PC-3 (cell line): ENCODE data around the gene CIAO3. TPM values are rescaled to one million over a fixed set of nuclear protein-coding genes. Genes with fewer than 3 reads are reported as not detected.

Experiments used
- ATAC-seq: fragments of 200-7000 bp; cut with Tn5 transposase; 2 replicates; pipeline ENCODE4 v1.9.1; 2020; ENCODE audit warnings: mild to moderate bottlenecking, moderate library complexity
- BruUV-seq: library from RNA; stranded (reverse); fragments of 400-500 nt; replicated peaks from 2 replicates; lab custom pipeline; 2021; lab: Mats Ljungman, UMichigan
- CTCF ChIA-PET: fragments of 300-600 bp; sonication (Branson Sonifier 250); formaldehyde crosslinking; loops from one replicate; lab custom pipeline; 2022; ENCODE audit warnings: antibody characterized with exemption; lab: Charles Lee
- POLR2A ChIA-PET: fragments of 300-600 bp; sonication (Branson Sonifier 250); formaldehyde crosslinking; loops from one replicate; lab custom pipeline; 2022; ENCODE audit warnings: antibody characterized with exemption; ENCODE audit not compliant: unreplicated experiment; lab: Charles Lee
- DNase-seq: peaks from one replicate; pipeline ENCODE4 v3.0.0-alpha.2; 2015
- H2AFZ ChIP-seq: fragments of 300-600 bp; sonication (generic); 2 replicates; pipeline ENCODE4 v1.6.0; 2016; ENCODE audit warnings: antibody characterized with exemption, low read length
- H3F3A ChIP-seq: fragments of 300-600 bp; sonication (generic); one replicate; pipeline ENCODE4 v1.6.0; 2017; ENCODE audit warnings: antibody characterized with exemption, low read length, control low read depth, mild to moderate bottlenecking; ENCODE audit not compliant: unreplicated experiment
- H3K27ac ChIP-seq: fragments of 300-600 bp; sonication (generic); 2 replicates; pipeline ENCODE4 v1.5.1; 2016; ENCODE audit warnings: mild to moderate bottlenecking, low read length
- H3K27me3 ChIP-seq: fragments of 300-600 bp; sonication (generic); 2 replicates; pipeline ENCODE4 v1.6.1; 2016; ENCODE audit warnings: low read length, mixed read lengths
- H3K36me3 ChIP-seq: fragments of 300-600 bp; sonication (generic); 2 replicates; pipeline ENCODE4 v1.6.1; 2016; ENCODE audit warnings: low read depth, mixed run types, low read length, mixed read lengths
- H3K4me1 ChIP-seq: fragments of 300-600 bp; sonication (generic); 2 replicates; pipeline ENCODE4 v1.5.1; 2016; ENCODE audit warnings: low read length; ENCODE audit not compliant: insufficient read depth
- H3K4me2 ChIP-seq: fragments of 300-600 bp; sonication (generic); 2 replicates; pipeline ENCODE4 v1.6.0; 2016; ENCODE audit warnings: low read length
- H3K4me3 ChIP-seq: fragments of 300-600 bp; sonication (generic); 2 replicates; pipeline ENCODE4 v1.5.1; 2016; ENCODE audit warnings: mild to moderate bottlenecking, low read length, mixed read lengths
- H3K79me2 ChIP-seq: fragments of 300-600 bp; sonication (generic); 2 replicates; pipeline ENCODE4 v1.6.1; 2017; ENCODE audit warnings: low read length, mixed read lengths
- H3K9ac ChIP-seq: fragments of 300-600 bp; sonication (generic); 2 replicates; pipeline ENCODE4 v1.6.0; 2016; ENCODE audit warnings: mild to moderate bottlenecking, low read length
- H3K9me2 ChIP-seq: fragments of 300-600 bp; sonication (generic); replicated peaks from 2 replicates; pipeline ENCODE4 v1.6.1; 2016; ENCODE audit warnings: mixed run types, low read length, mixed read lengths
- H3K9me3 ChIP-seq: fragments of 300-600 bp; sonication (generic); 2 replicates; pipeline ENCODE4 v1.6.1; 2016; ENCODE audit warnings: low read length, mixed read lengths
- H4K20me1 ChIP-seq: fragments of 300-600 bp; sonication (generic); 2 replicates; pipeline ENCODE4 v1.6.1; 2016; ENCODE audit warnings: low read length, mixed read lengths
- CTCF ChIP-seq: fragments of 300-600 bp; sonication (generic); conservative IDR thresholded peaks from 2 replicates; pipeline ENCODE4 v1.5.1; 2017; ENCODE audit warnings: antibody characterized with exemption, low read depth, mild to moderate bottlenecking, low read length
- EZH2 ChIP-seq: fragments of 300-600 bp; sonication (generic); IDR thresholded peaks from one replicate; pipeline ENCODE4 v1.6.1; 2017; ENCODE audit warnings: antibody characterized with exemption, mild to moderate bottlenecking, low read length; ENCODE audit not compliant: unreplicated experiment
- EZH2phosphoT487 ChIP-seq: fragments of 300-600 bp; sonication (generic); IDR thresholded peaks from 2 replicates; pipeline ENCODE4 v1.6.1; 2018; ENCODE audit warnings: mild to moderate bottlenecking, antibody characterized with exemption, low read length, borderline replicate concordance
- intact Hi-C: fragments of 100-400 bp; cut with micrococcal nuclease; formaldehyde crosslinking; loops from 2 replicates; pipeline ENCODE4 v1.9.0; 2023
- total RNA-seq: library from RNA; depleted of rRNA; stranded (reverse); fragments of >200 nt; gene quantifications from 2 replicates; pipeline ENCODE4 v1.2.3, GENCODE V29; 2014

Gene CIAO3
- total RNA-seq, 1 experiment from 2014 or later = 46.1 TPM

GRCh38 chr16:767743-768235 lies 27.0 kb upstream of the CIAO3 start:
- DNase-seq (no peak), ATAC-seq (no peak)
- Histone ChIP-seq H2AFZ (no peak overlapping the region), H3K4me3 (no peak overlapping the region), H3K27ac (no peak overlapping the region), H3K9me2 (no peaks in the 10 kb centered on the region), H3K79me2 (no peaks in the 10 kb centered on the region), H3K4me1 (no peaks in the 10 kb centered on the region), H3K9me3 (no peaks in the 10 kb centered on the region), H3K27me3 (no peaks in the 10 kb centered on the region), H3K36me3 (no peaks in the 10 kb centered on the region), H3F3A (no peaks in the 10 kb centered on the region), H3K9ac (no peak overlapping the region), H4K20me1 (no peaks in the 10 kb centered on the region), H3K4me2 (no peak overlapping the region)
- ChIA-PET CTCF (no interaction called here), POLR2A (no interaction called here)
- intact Hi-C loops = no loop called here
- no peak for TF ChIP-seq CTCF
- no peak for TF ChIP-seq EZH2
- TF ChIP-seq EZH2phosphoT487 = no peak
- no TSS peak for BruUV-seq

- no peak overlapping the region for H3K9ac ChIP-seq
- no peaks in the 10 kb centered on the region for H3K36me3 ChIP-seq
- no peak overlapping the region for H3K4me2 ChIP-seq
- no peak overlapping the region for H2AFZ ChIP-seq
- no peaks in the 10 kb centered on the region for H3K79me2 ChIP-seq
- no peaks in the 10 kb centered on the region for H3K27me3 ChIP-seq
- no peak overlapping the region for H3K4me3 ChIP-seq
- ChIA-PET CTCF (interaction anchor here (0.6 kb wide), 1 partner anchor 1165 kb away, joined by 3 read pairs; no protein-coding TSS in a partner anchor), POLR2A (no interaction called here)
- ATAC-seq (no peak), DNase-seq (no peak)
- H3K27ac ChIP-seq = no peak overlapping the region
- H3K9me2 ChIP-seq = no peaks in the 10 kb centered on the region
- no peaks in the 10 kb centered on the region for H3F3A ChIP-seq
- no peaks in the 10 kb centered on the region for H4K20me1 ChIP-seq
- BruUV-seq = no TSS peak
- H3K4me1 ChIP-seq = no peaks in the 10 kb centered on the region
- intact Hi-C loops = no loop called here
- no peaks in the 10 kb centered on the region for H3K9me3 ChIP-seq
- TF ChIP-seq EZH2 = no peak
- no peak for TF ChIP-seq EZH2phosphoT487
- no peak for TF ChIP-seq CTCF
Measured at GRCh38 chr16:766820-767640, 26.2 kb upstream of the CIAO3 start.
